Naive thymus-derived CD8-positive, alpha-beta T cell (primary cell): ENCODE results near the gene COL25A1. TPM values are rescaled to one million over a fixed set of nuclear protein-coding genes. Genes with fewer than 3 reads are reported as not detected.
"Not testable (repeated sequence)": the region's sequence is repeated elsewhere in the genome, so short reads cannot be mapped to it uniquely, and the experiment has no call there.

ENCODE experiments used
- ATAC-seq, 2 donors: fragments of 150-1000 bp; cut with Tn5 transposase in 1 of 2; sonication (Bioruptor Pico), chemical (Tn5 transposase) in 1 of 2; 1 replicate in 1 of 2; 2 replicates in 1 of 2; pipeline ENCODE4 v1.10.0; 2021; ENCODE audit warnings: mild to moderate bottlenecking in 2 of 2, moderate library complexity in 2 of 2
- POLR2A ChIA-PET: fragments of 350-600 bp; sonication (Branson Sonifier 250); formaldehyde crosslinking; loops from one replicate; lab custom pipeline; 2021; ENCODE audit warnings: antibody characterized with exemption; lab: Charles Lee
- DNase-seq, 10 donors: peaks; one replicate each; pipeline versions ENCODE4 v3.0.0 to v3.0.0-alpha.2; 2020 to 2022
- H3K27ac Mint-ChIP-seq, 10 donors: one replicate each; pipeline ENCODE4 v1.8.0; 2020 to 2022; ENCODE audit warnings: mild to moderate bottlenecking in 10 of 10, mixed read lengths in 10 of 10, moderate library complexity in 4 of 10, inconsistent platforms in 1 of 10
- H3K27me3 Mint-ChIP-seq, 5 donors: one replicate each; pipeline ENCODE4 v1.8.0; 2021 to 2022; ENCODE audit warnings: mixed read lengths in 5 of 5
- H3K36me3 Mint-ChIP-seq, 3 donors: one replicate each; pipeline ENCODE4 v1.8.0; 2020 to 2022; ENCODE audit warnings: mixed read lengths in 3 of 3, mild to moderate bottlenecking in 2 of 3, inconsistent platforms in 1 of 3
- H3K4me1 Mint-ChIP-seq, 4 donors: one replicate each; pipeline ENCODE4 v1.8.0; 2021 to 2022; ENCODE audit warnings: mixed read lengths in 4 of 4
- H3K4me3 Mint-ChIP-seq, 10 donors: one replicate each; pipeline ENCODE4 v1.8.0; 2020 to 2022; ENCODE audit warnings: mild to moderate bottlenecking in 10 of 10, mixed read lengths in 10 of 10, moderate library complexity in 6 of 10, inconsistent platforms in 1 of 10
- H3K9me3 Mint-ChIP-seq, 9 donors: one replicate each; pipeline ENCODE4 v1.8.0; 2020 to 2022; ENCODE audit warnings: mixed read lengths in 9 of 9, mild to moderate bottlenecking in 3 of 9, inconsistent platforms in 1 of 9, moderate library complexity in 1 of 9
- polyA plus RNA-seq, 3 donors: library from polyadenylated mRNA; unstranded; fragments of 300-500 nt; fragmentation: Illumina TruSeq; gene quantifications; one replicate each; pipeline ENCODE4 v1.2.3, GENCODE V29; 2021
- total RNA-seq, 8 experiments: library from RNA in 2 of 8; stranded (reverse) in 2 of 8; gene quantifications; one replicate each; pipeline ENCODE4 v1.2.3 and lab custom pipeline; 2021 to 2026

COL25A1 gene
- total and polyA plus RNA-seq, 5 experiments from 2014 or later, result 0.10 to 1.2 TPM; not detected in 3

- H3K9me3 Mint-ChIP-seq, result peaks cover 0 to 4% (median 0%) of the 10 kb centered on the region in 9 donors
- no peak overlapping the region for H3K27ac Mint-ChIP-seq
- no peak for ATAC-seq
- POLR2A ChIA-PET, result no interaction called here
- no peaks in the 10 kb centered on the region for H3K36me3 Mint-ChIP-seq
- no peaks in the 10 kb centered on the region for H3K4me1 Mint-ChIP-seq
- H3K4me3 Mint-ChIP-seq, result no peak overlapping the region
- DNase-seq, result no peak
- H3K27me3 Mint-ChIP-seq, result peaks cover 0 to 1% (median 0%) of the 10 kb centered on the region in 5 donors
Observed at GRCh38 chr4:109004418-109004817, 298.0 kb downstream of the COL25A1 start.

GRCh38 chr4:109003964-109004363, 298.5 kb downstream of the COL25A1 start:
- Mint-ChIP-seq H3K4me3 (no peak overlapping the region), H3K27me3 (peaks cover 0 to 1% (median 0%) of the 10 kb centered on the region in 5 donors), H3K4me1 (no peaks in the 10 kb centered on the region), H3K9me3 (peaks cover 0 to 4% (median 0%) of the 10 kb centered on the region in 9 donors), H3K36me3 (no peaks in the 10 kb centered on the region), H3K27ac (no peak overlapping the region)
- POLR2A ChIA-PET, result no interaction called here
- ATAC-seq, result no peak
- no peak for DNase-seq

GRCh38 chr4:108991551-108992328, 310.7 kb downstream of the COL25A1 start:
- Mint-ChIP-seq H3K27me3 (peaks cover 0 to 5% (median 0%) of the 10 kb centered on the region in 5 donors), H3K27ac (no peak overlapping the region), H3K36me3 (peaks cover 0 to 5% (median 0%) of the 10 kb centered on the region in 3 donors), H3K9me3 (peaks cover 0 to 7% (median 5%) of the 10 kb centered on the region in 9 donors), H3K4me3 (no peak overlapping the region), H3K4me1 (no peaks in the 10 kb centered on the region)
- DNase-seq (no peak), ATAC-seq (no peak)
- POLR2A ChIA-PET, result no interaction called here

GRCh38 chr4:108988464-108989195, 313.8 kb downstream of the COL25A1 start:
- Mint-ChIP-seq H3K4me1 (no peaks in the 10 kb centered on the region), H3K27me3 (no peaks in the 10 kb centered on the region), H3K27ac (no peak overlapping the region), H3K4me3 (no peak overlapping the region), H3K36me3 (no peaks in the 10 kb centered on the region), H3K9me3 (no peaks in the 10 kb centered on the region)
- no peak for DNase-seq
- no peak for ATAC-seq
- POLR2A ChIA-PET, result no interaction called here

GRCh38 chr4:108984495-108984894, 318.0 kb downstream of the COL25A1 start:
- H3K9me3 Mint-ChIP-seq, DNase-seq, H3K4me1 Mint-ChIP-seq, POLR2A ChIA-PET, H3K27ac Mint-ChIP-seq, ATAC-seq, H3K36me3 Mint-ChIP-seq, H3K4me3 Mint-ChIP-seq, H3K27me3 Mint-ChIP-seq: not testable (repeated sequence)

- no peak for ATAC-seq
- Mint-ChIP-seq H3K4me3 (no peak overlapping the region), H3K27ac (no peak overlapping the region), H3K36me3 (no peaks in the 10 kb centered on the region), H3K27me3 (peaks cover 0 to 13% (median 3%) of the 10 kb centered on the region in 5 donors), H3K4me1 (no peaks in the 10 kb centered on the region), H3K9me3 (no peaks in the 10 kb centered on the region)
- no peak for DNase-seq
- POLR2A ChIA-PET, result no interaction called here
Observed at GRCh38 chr4:108982402-108983185, 319.9 kb downstream of the COL25A1 start.

- no peak for ATAC-seq
- Mint-ChIP-seq H3K9me3 (no peaks in the 10 kb centered on the region), H3K36me3 (no peaks in the 10 kb centered on the region)
Observed at GRCh38 chr4:108980455-108981239, 321.8 kb downstream of the COL25A1 start.

GRCh38 chr4:108979759-108980158, 322.7 kb downstream of the COL25A1 start:
- Mint-ChIP-seq H3K36me3 (no peaks in the 10 kb centered on the region), H3K27ac (no peak overlapping the region), H3K9me3 (no peaks in the 10 kb centered on the region), H3K27me3 (peaks cover 0 to 13% (median 3%) of the 10 kb centered on the region in 5 donors), H3K4me1 (no peaks in the 10 kb centered on the region), H3K4me3 (no peak overlapping the region)
- DNase-seq (no peak), ATAC-seq (no peak)
- POLR2A ChIA-PET, result no interaction called here

More at GRCh38 chr4:108980455-108981239, 321.8 kb downstream of the COL25A1 start:
- POLR2A ChIA-PET, result no interaction called here
- H3K4me1 Mint-ChIP-seq, result no peaks in the 10 kb centered on the region
- peaks cover 0 to 13% (median 3%) of the 10 kb centered on the region in 5 donors for H3K27me3 Mint-ChIP-seq
- no peak for DNase-seq
- H3K27ac Mint-ChIP-seq, result no peak overlapping the region
- H3K4me3 Mint-ChIP-seq, result no peak overlapping the region

GRCh38 chr4:108978066-108978465, 324.4 kb downstream of the COL25A1 start:
- H3K36me3 Mint-ChIP-seq, result no peaks in the 10 kb centered on the region
- DNase-seq (no peak), ATAC-seq (no peak)
- H3K9me3 Mint-ChIP-seq, result no peaks in the 10 kb centered on the region
- H3K27me3 Mint-ChIP-seq, result peaks cover 0 to 13% (median 3%) of the 10 kb centered on the region in 5 donors
- H3K27ac Mint-ChIP-seq, result no peak overlapping the region
- no peak overlapping the region for H3K4me3 Mint-ChIP-seq
- peaks cover 1 to 5% (median 3%) of the 10 kb centered on the region in 4 donors for H3K4me1 Mint-ChIP-seq
- POLR2A ChIA-PET, result no interaction called here

- peaks cover 4 to 18% (median 10%) of the 10 kb centered on the region in 4 donors for H3K4me1 Mint-ChIP-seq
- no peak for ATAC-seq
Observed at GRCh38 chr4:108972613-108973283, 329.7 kb downstream of the COL25A1 start.

GRCh38 chr4:108971473-108971872, 331.0 kb downstream of the COL25A1 start:
- DNase-seq, result no peak
- H3K27me3 Mint-ChIP-seq, result no peaks in the 10 kb centered on the region
- no peak overlapping the region for H3K4me3 Mint-ChIP-seq
- peaks cover 4 to 18% (median 10%) of the 10 kb centered on the region in 4 donors for H3K4me1 Mint-ChIP-seq
- H3K27ac Mint-ChIP-seq, result no peak overlapping the region
- H3K36me3 Mint-ChIP-seq, result peaks cover 0 to 6% (median 0%) of the 10 kb centered on the region in 3 donors
- H3K9me3 Mint-ChIP-seq, result peaks cover 0 to 4% (median 0%) of the 10 kb centered on the region in 9 donors
- ATAC-seq, result no peak
- POLR2A ChIA-PET, result no interaction called here

More at GRCh38 chr4:108972613-108973283, 329.7 kb downstream of the COL25A1 start:
- POLR2A ChIA-PET, result no interaction called here
- Mint-ChIP-seq H3K36me3 (peaks cover 0 to 6% (median 0%) of the 10 kb centered on the region in 3 donors), H3K4me3 (peak overlapping the region in 2 of 10 donors; percentile 5 to 34), H3K27ac (no peak overlapping the region), H3K27me3 (no peaks in the 10 kb centered on the region), H3K9me3 (peaks cover 0 to 4% (median 0%) of the 10 kb centered on the region in 9 donors)
- no peak for DNase-seq
